H9 (cell line): Measurements from ENCODE around the gene HLA-DOA. TPM values are rescaled to one million over a fixed set of nuclear protein-coding genes. Genes with fewer than 3 reads are reported as not detected.

Experiments
- DNase-seq: peaks from one replicate; pipeline ENCODE4 v3.0.0-alpha.2; 2017
- H2AFZ ChIP-seq: one replicate; pipeline ENCODE4 v1.6.1; 2013; ENCODE audit warnings: mild to moderate bottlenecking, low read length, control low read depth, moderate library complexity
- H2AK5ac ChIP-seq: 2 replicates; pipeline ENCODE4 v1.6.1; 2013; ENCODE audit warnings: low read length, control low read depth, mixed read lengths; ENCODE audit not compliant: insufficient read length
- H2BK120ac ChIP-seq: one replicate; pipeline ENCODE4 v1.6.1; 2013; ENCODE audit warnings: low read depth, mild to moderate bottlenecking, low read length, control low read depth, inconsistent platforms; ENCODE audit not compliant: poor library complexity, severe bottlenecking
- H2BK12ac ChIP-seq: 2 replicates; pipeline ENCODE4 v1.6.1; 2013; ENCODE audit warnings: low read length, control low read depth, mixed read lengths, low read depth; ENCODE audit not compliant: insufficient read length
- H2BK15ac ChIP-seq: 2 replicates; pipeline ENCODE4 v1.6.1; 2013; ENCODE audit warnings: low read depth, low read length, control low read depth
- H2BK20ac ChIP-seq: one replicate; pipeline ENCODE4 v1.6.1; 2013; ENCODE audit warnings: low read depth, mild to moderate bottlenecking, low read length, control low read depth, inconsistent platforms; ENCODE audit not compliant: poor library complexity, severe bottlenecking
- H2BK5ac ChIP-seq: 2 replicates; pipeline ENCODE4 v1.6.1; 2013; ENCODE audit warnings: low read length, control low read depth, mixed read lengths; ENCODE audit not compliant: insufficient read length
- H3K14ac ChIP-seq: 2 replicates; pipeline ENCODE4 v1.6.1; 2013; ENCODE audit warnings: low read length, control low read depth; ENCODE audit not compliant: insufficient read depth
- H3K18ac ChIP-seq: 2 replicates; pipeline ENCODE4 v1.6.1; 2013; ENCODE audit warnings: low read depth, mild to moderate bottlenecking, mixed read lengths, low read length, control low read depth; ENCODE audit not compliant: insufficient read length
- H3K23ac ChIP-seq: 2 replicates; pipeline ENCODE4 v1.6.1; 2013; ENCODE audit warnings: low read length, control low read depth, mixed read lengths, low read depth; ENCODE audit not compliant: insufficient read length
- H3K23me2 ChIP-seq: 2 replicates; pipeline ENCODE4 v1.6.1; 2013; ENCODE audit warnings: low read depth, mild to moderate bottlenecking, mixed read lengths, low read length, control low read depth; ENCODE audit not compliant: insufficient read length, poor library complexity, severe bottlenecking
- H3K27ac ChIP-seq: 2 replicates; pipeline ENCODE4 v1.5.1; 2013; ENCODE audit warnings: low read length, control low read depth, mixed read lengths, low read depth; ENCODE audit not compliant: insufficient read length
- H3K27me3 ChIP-seq: 2 replicates; pipeline ENCODE4 v1.6.1; 2013; ENCODE audit warnings: low read length, control low read depth, inconsistent platforms; ENCODE audit not compliant: insufficient read depth
- H3K4ac ChIP-seq: 2 replicates; pipeline ENCODE4 v1.6.1; 2013; ENCODE audit warnings: low read depth, mild to moderate bottlenecking, control low read depth, inconsistent platforms, low read length, moderate library complexity
- H3K4me1 ChIP-seq: 2 replicates; pipeline ENCODE4 v1.6.1; 2013; ENCODE audit warnings: low read length, control low read depth, inconsistent platforms; ENCODE audit not compliant: insufficient read depth
- H3K4me2 ChIP-seq: 2 replicates; pipeline ENCODE4 v1.6.1; 2013; ENCODE audit warnings: low read length, control low read depth, mixed read lengths; ENCODE audit not compliant: insufficient read length, insufficient read depth
- H3K56ac ChIP-seq: 2 replicates; pipeline ENCODE4 v1.6.1; 2013; ENCODE audit warnings: low read depth, mild to moderate bottlenecking, mixed read lengths, low read length, control low read depth; ENCODE audit not compliant: insufficient read length
- H3K79me1 ChIP-seq: 2 replicates; pipeline ENCODE4 v1.6.1; 2013; ENCODE audit warnings: low read depth, mild to moderate bottlenecking, moderate library complexity, low read length, control low read depth, inconsistent platforms; ENCODE audit not compliant: insufficient read depth, poor library complexity, severe bottlenecking
- H3K79me2 ChIP-seq: 2 replicates; pipeline ENCODE4 v1.6.1; 2013; ENCODE audit warnings: low read length, control low read depth, inconsistent platforms; ENCODE audit not compliant: insufficient read depth
- H3K9ac ChIP-seq: 2 replicates; pipeline ENCODE4 v1.6.1; 2013; ENCODE audit warnings: low read length, control low read depth, mixed read lengths; ENCODE audit not compliant: insufficient read length; ENCODE audit errors: extremely low read depth
- H3K9me3 ChIP-seq: one replicate; pipeline ENCODE4 v1.6.1; 2013; ENCODE audit warnings: low read depth, low read length, inconsistent platforms; ENCODE audit not compliant: control insufficient read depth
- H3T11ph ChIP-seq: one replicate; pipeline ENCODE4 v1.6.1; 2013; ENCODE audit warnings: mild to moderate bottlenecking, low read length, control low read depth, inconsistent platforms
- H4K20me1 ChIP-seq: one replicate; pipeline ENCODE4 v1.6.1; 2013; ENCODE audit not compliant: control insufficient read depth, insufficient read length, insufficient read depth
- H4K5ac ChIP-seq: 2 replicates; pipeline ENCODE4 v1.6.1; 2013; ENCODE audit warnings: low read depth, mild to moderate bottlenecking, mixed read lengths, low read length, control low read depth; ENCODE audit not compliant: insufficient read length
- H4K8ac ChIP-seq: replicated peaks from 2 replicates; pipeline ENCODE4 v1.6.1; 2013; ENCODE audit warnings: low read length, control low read depth, mixed read lengths, low read depth; ENCODE audit not compliant: insufficient read length
- H4K91ac ChIP-seq: 2 replicates; pipeline ENCODE4 v1.6.1; 2013; ENCODE audit warnings: low read depth, mild to moderate bottlenecking, moderate library complexity, mixed read lengths, low read length, control low read depth; ENCODE audit not compliant: insufficient read length
- H3K27ac Mint-ChIP-seq, 3 experiments: 2 replicates in 2 of 3; 3 replicates in 1 of 3; pipeline ENCODE4 v1.8.0; 2020 to 2021; ENCODE audit warnings: mixed read lengths in 3 of 3, mild to moderate bottlenecking in 1 of 3, moderate library complexity in 1 of 3
- H3K27me3 Mint-ChIP-seq: 2 replicates; pipeline ENCODE4 v1.8.0; 2021; ENCODE audit warnings: low read depth, mild to moderate bottlenecking, moderate library complexity, mixed read lengths
- H3K36me3 Mint-ChIP-seq, 3 experiments: 2 replicates in 2 of 3; 3 replicates in 1 of 3; pipeline ENCODE4 v1.8.0; 2020 to 2021; ENCODE audit warnings: low read depth in 3 of 3, mixed read lengths in 3 of 3; ENCODE audit not compliant: insufficient read depth in 1 of 3
- H3K4me1 Mint-ChIP-seq, 2 experiments: 2 replicates each; pipeline ENCODE4 v1.8.0; 2020; ENCODE audit warnings: mixed read lengths in 2 of 2
- H3K4me3 Mint-ChIP-seq, 2 experiments: 2 replicates in 1 of 2; 3 replicates in 1 of 2; pipeline ENCODE4 v1.8.0; 2020 to 2021; ENCODE audit warnings: mild to moderate bottlenecking in 2 of 2, mixed read lengths in 2 of 2, moderate library complexity in 1 of 2
- H3K9me3 Mint-ChIP-seq, 2 experiments: 2 replicates in 1 of 2; 3 replicates in 1 of 2; pipeline ENCODE4 v1.8.0; 2020; ENCODE audit warnings: mild to moderate bottlenecking in 2 of 2, mixed read lengths in 2 of 2, moderate library complexity in 1 of 2
- total RNA-seq: library from RNA; stranded (reverse); gene quantifications from 2 replicates; pipeline ENCODE4 v1.2.1, GENCODE V29; 2021
- TF ChIP-seq, protein P1 (sequence below): fragments of 200-600 bp; sonication (generic); conservative IDR thresholded peaks from 3 replicates; pipeline ENCODE4 v1.8.0; 2021; ENCODE audit warnings: antibody characterized with exemption, mild to moderate bottlenecking

HLA-DOA gene
- total RNA-seq, 1 experiment from 2014 or later: 15.6 TPM

DNA sequence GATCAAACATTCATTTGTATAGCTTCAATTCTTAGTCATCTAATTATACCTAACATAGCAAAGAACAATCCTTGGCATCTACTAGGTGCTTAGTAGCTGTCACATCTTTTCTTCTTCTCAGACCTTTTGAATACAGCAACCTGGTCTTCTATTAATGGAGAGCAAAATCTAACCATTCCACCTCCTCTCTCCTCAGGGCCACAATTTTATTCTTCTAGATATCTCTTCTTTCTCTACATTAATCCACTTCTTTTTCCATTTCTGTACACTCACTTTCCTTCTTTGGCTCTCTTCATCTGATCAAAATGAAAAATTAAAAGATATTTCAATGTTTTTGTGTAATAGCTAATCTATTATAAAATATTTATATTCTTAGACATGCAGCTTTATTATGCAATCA, 9.0 kb upstream of the HLA-DOA start:
- no peak overlapping the region for H2AFZ ChIP-seq
- TF ChIP-seq, protein P1, sequence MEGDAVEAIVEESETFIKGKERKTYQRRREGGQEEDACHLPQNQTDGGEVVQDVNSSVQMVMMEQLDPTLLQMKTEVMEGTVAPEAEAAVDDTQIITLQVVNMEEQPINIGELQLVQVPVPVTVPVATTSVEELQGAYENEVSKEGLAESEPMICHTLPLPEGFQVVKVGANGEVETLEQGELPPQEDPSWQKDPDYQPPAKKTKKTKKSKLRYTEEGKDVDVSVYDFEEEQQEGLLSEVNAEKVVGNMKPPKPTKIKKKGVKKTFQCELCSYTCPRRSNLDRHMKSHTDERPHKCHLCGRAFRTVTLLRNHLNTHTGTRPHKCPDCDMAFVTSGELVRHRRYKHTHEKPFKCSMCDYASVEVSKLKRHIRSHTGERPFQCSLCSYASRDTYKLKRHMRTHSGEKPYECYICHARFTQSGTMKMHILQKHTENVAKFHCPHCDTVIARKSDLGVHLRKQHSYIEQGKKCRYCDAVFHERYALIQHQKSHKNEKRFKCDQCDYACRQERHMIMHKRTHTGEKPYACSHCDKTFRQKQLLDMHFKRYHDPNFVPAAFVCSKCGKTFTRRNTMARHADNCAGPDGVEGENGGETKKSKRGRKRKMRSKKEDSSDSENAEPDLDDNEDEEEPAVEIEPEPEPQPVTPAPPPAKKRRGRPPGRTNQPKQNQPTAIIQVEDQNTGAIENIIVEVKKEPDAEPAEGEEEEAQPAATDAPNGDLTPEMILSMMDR: no peak
- no peak overlapping the region for H3K4me3 Mint-ChIP-seq

More for the DNA sequence above, 9.0 kb upstream of the HLA-DOA start:
- Histone ChIP-seq H3K4ac (no peak overlapping the region), H4K20me1 (no peaks in the 10 kb centered on the region), H3K27me3 (no peaks in the 10 kb centered on the region), H3K56ac (no peak overlapping the region), H3K4me2 (no peak overlapping the region), H3K14ac (no peak overlapping the region), H3T11ph (no peak overlapping the region), H2BK20ac (no peak overlapping the region), H2AK5ac (no peak overlapping the region), H3K4me1 (no peaks in the 10 kb centered on the region; the same call in 1 of the 2 replicates), H4K91ac (no peak overlapping the region), H3K79me1 (no peaks in the 10 kb centered on the region), H3K9ac (no peak overlapping the region), H4K8ac (no peak overlapping the region), H3K23me2 (no peaks in the 10 kb centered on the region), H3K79me2 (no peaks in the 10 kb centered on the region; the same call in 1 of the 2 replicates), H3K23ac (no peak overlapping the region), H4K5ac (no peak overlapping the region), H3K9me3 (no peaks in the 10 kb centered on the region), H2BK15ac (no peak overlapping the region), H3K27ac (no peak overlapping the region), H3K18ac (no peak overlapping the region), H2BK120ac (no peak overlapping the region), H2BK5ac (no peak overlapping the region), H2BK12ac (no peak overlapping the region)
- peaks cover 6 to 8% of the 10 kb centered on the region in 2 experiments for H3K4me1 Mint-ChIP-seq
- H3K36me3 Mint-ChIP-seq: no peaks in the 10 kb centered on the region; a peak in 1 of 7 replicates
- H3K27ac Mint-ChIP-seq: no peak overlapping the region
- peaks cover 2% of the 10 kb centered on the region; the same call in 1 of the 2 replicates for H3K27me3 Mint-ChIP-seq
- no peak for DNase-seq
- H3K9me3 Mint-ChIP-seq: no peaks in the 10 kb centered on the region; a peak in 1 of 5 replicates
